WTC11 (cell line): ENCODE data around the gene KDSR. TPM values are rescaled to one million over a fixed set of nuclear protein-coding genes. Genes with fewer than 3 reads are reported as not detected.

ENCODE experiments used
- ATAC-seq: fragments of 200-7000 bp; cut with Tn5 transposase; 2 replicates; pipeline ENCODE4 v1.10.0; 2021; ENCODE audit warnings: mild to moderate bottlenecking, moderate library complexity
- CTCF ChIA-PET: fragments of 300-600 bp; sonication (Branson Sonifier 250); formaldehyde crosslinking; loops from one replicate; lab custom pipeline; 2021; ENCODE audit warnings: antibody characterized with exemption; lab: Charles Lee
- POLR2A ChIA-PET: fragments of 350-600 bp; sonication (Branson Sonifier 250); formaldehyde crosslinking; loops from one replicate; lab custom pipeline; 2021; ENCODE audit warnings: antibody characterized with exemption; lab: Charles Lee
- DNase-seq: peaks from one replicate; pipeline ENCODE4 v3.0.0; 2021; ENCODE audit warnings: low spot score
- H3K27ac Mint-ChIP-seq: 2 replicates; pipeline ENCODE4 v1.8.0; 2021; ENCODE audit warnings: mixed read lengths
- H3K27me3 Mint-ChIP-seq: 2 replicates; pipeline ENCODE4 v1.8.0; 2021; ENCODE audit warnings: low read depth, mild to moderate bottlenecking, moderate library complexity, mixed read lengths
- H3K36me3 Mint-ChIP-seq: 2 replicates; pipeline ENCODE4 v1.8.0; 2021; ENCODE audit warnings: mixed read lengths
- H3K4me1 Mint-ChIP-seq: 2 replicates; pipeline ENCODE4 v1.8.0; 2022; ENCODE audit warnings: mixed read lengths
- H3K4me3 Mint-ChIP-seq: 2 replicates; pipeline ENCODE4 v1.8.0; 2021; ENCODE audit warnings: mild to moderate bottlenecking, moderate library complexity, mixed read lengths
- H3K9me3 Mint-ChIP-seq: 2 replicates; pipeline ENCODE4 v1.8.0; 2021; ENCODE audit warnings: mixed read lengths
- AFF4 ChIP-seq: sonication (generic); formaldehyde crosslinking; IDR thresholded peaks from 2 replicates; pipeline ENCODE4 v1.8.1; 2023; ENCODE audit warnings: mild to moderate bottlenecking, missing genetic modification reagents, borderline replicate concordance
- ATF2 ChIP-seq: sonication (generic); formaldehyde crosslinking; IDR thresholded peaks from 2 replicates; pipeline ENCODE4 v1.8.1; 2022; ENCODE audit warnings: low read depth, missing genetic modification reagents, borderline replicate concordance
- CTCF ChIP-seq: fragments of 200-600 bp; IDR thresholded peaks from 2 replicates; pipeline ENCODE4 v1.8.0; 2022; ENCODE audit warnings: antibody characterized with exemption
- EMX1 ChIP-seq: fragments of 250-450 bp; sonication (Bioruptor Pico); IDR thresholded peaks from 2 replicates; pipeline ENCODE4 v1.8.0; 2021; ENCODE audit warnings: mild to moderate bottlenecking
- FOXJ3 ChIP-seq: sonication (generic); formaldehyde crosslinking; IDR thresholded peaks from 2 replicates; pipeline ENCODE4 v1.9.0; 2021; ENCODE audit warnings: missing genetic modification reagents, mild to moderate bottlenecking, borderline replicate concordance
- FOXP4 ChIP-seq: sonication (generic); formaldehyde crosslinking; IDR thresholded peaks from 2 replicates; pipeline ENCODE4 v1.8.0; 2022; ENCODE audit warnings: mild to moderate bottlenecking, missing genetic modification reagents
- GTF2I ChIP-seq: fragments of 250-450 bp; sonication (Bioruptor Pico); conservative IDR thresholded peaks from 2 replicates; pipeline ENCODE4 v1.4.0; 2021; ENCODE audit warnings: mild to moderate bottlenecking
- HMGXB4 ChIP-seq: sonication (generic); formaldehyde crosslinking; IDR thresholded peaks from 2 replicates; pipeline ENCODE4 v1.8.1; 2023; ENCODE audit warnings: mild to moderate bottlenecking, moderate library complexity, missing genetic modification reagents
- IRF2 ChIP-seq: sonication (generic); formaldehyde crosslinking; IDR thresholded peaks from 2 replicates; pipeline ENCODE4 v1.8.0; 2022; ENCODE audit warnings: low read depth, missing genetic modification reagents, borderline replicate concordance
- MXD4 ChIP-seq: fragments of 250-450 bp; sonication (Bioruptor Pico); IDR thresholded peaks from 2 replicates; pipeline ENCODE4 v1.8.0; 2021; ENCODE audit warnings: mild to moderate bottlenecking, moderate library complexity, borderline replicate concordance
- NR3C1 ChIP-seq: sonication (generic); formaldehyde crosslinking; conservative IDR thresholded peaks from 2 replicates; pipeline ENCODE4 v1.8.1; 2023; ENCODE audit warnings: low read depth, mild to moderate bottlenecking, missing genetic modification reagents
- RELA ChIP-seq: sonication (generic); formaldehyde crosslinking; IDR thresholded peaks from 2 replicates; pipeline ENCODE4 v1.8.1; 2022; ENCODE audit warnings: missing genetic modification reagents, mild to moderate bottlenecking, borderline replicate concordance
- RORB ChIP-seq: fragments of 250-450 bp; sonication (Bioruptor Pico); IDR thresholded peaks from 2 replicates; pipeline ENCODE4 v1.9.0; 2021; ENCODE audit warnings: mild to moderate bottlenecking
- SP1 ChIP-seq: sonication (generic); formaldehyde crosslinking; conservative IDR thresholded peaks from 2 replicates; pipeline ENCODE4 v1.8.1; 2022; ENCODE audit warnings: missing genetic modification reagents
- TEAD1 ChIP-seq: sonication (generic); formaldehyde crosslinking; IDR thresholded peaks from 2 replicates; pipeline ENCODE4 v1.8.0; 2022; ENCODE audit warnings: mild to moderate bottlenecking, missing genetic modification reagents
- USF2 ChIP-seq: sonication (generic); formaldehyde crosslinking; IDR thresholded peaks from 2 replicates; pipeline ENCODE4 v1.8.1; 2023; ENCODE audit warnings: mild to moderate bottlenecking, missing genetic modification reagents, moderate library complexity
- ZMAT4 ChIP-seq: fragments of 250-450 bp; sonication (Bioruptor Pico); IDR thresholded peaks from 2 replicates; pipeline ENCODE4 v1.9.0; 2021; ENCODE audit warnings: mild to moderate bottlenecking
- ZNF416 ChIP-seq: fragments of 250-450 bp; sonication (Bioruptor Pico); IDR thresholded peaks from 2 replicates; pipeline ENCODE4 v1.9.0; 2021; ENCODE audit warnings: mild to moderate bottlenecking, inconsistent platforms
- ZSCAN18 ChIP-seq: fragments of 250-450 bp; sonication (Bioruptor Pico); IDR thresholded peaks from 2 replicates; pipeline ENCODE4 v2.1.2; 2022; ENCODE audit warnings: mild to moderate bottlenecking, moderate library complexity
- total RNA-seq: library from RNA; stranded (reverse); gene quantifications from 3 replicates; pipeline ENCODE4 v1.2.3, GENCODE V29; 2021

The KDSR gene
- total RNA-seq, 1 experiment from 2014 or later, result 51.8 TPM

- no peak for DNase-seq
- CTCF ChIA-PET, result interaction anchor here (0.6 kb wide), 1 partner anchor 35 kb away, joined by 3 read pairs; no protein-coding TSS in a partner anchor
- ATAC-seq, result no peak
- no peaks in the 10 kb centered on the region for H3K4me1 Mint-ChIP-seq
- TF ChIP-seq SP1 (CRISPR knock-in tag), result no peak
- TF ChIP-seq ZNF416 (CRISPR knock-in tag), result no peak
- TF ChIP-seq AFF4 (CRISPR knock-in tag), result no peak
- no peak for TF ChIP-seq USF2 (CRISPR knock-in tag)
- TF ChIP-seq CTCF, result no peak
- no peak for TF ChIP-seq HMGXB4 (CRISPR knock-in tag)
- no peak for TF ChIP-seq FOXP4 (CRISPR knock-in tag)
- TF ChIP-seq NR3C1 (CRISPR knock-in tag), result no peak
- TF ChIP-seq FOXJ3 (CRISPR knock-in tag), result no peak
- no peak for TF ChIP-seq RORB (CRISPR knock-in tag)
- no peak for TF ChIP-seq EMX1 (CRISPR knock-in tag)
- no peak for TF ChIP-seq IRF2 (CRISPR knock-in tag)
- no peak for TF ChIP-seq ZSCAN18 (CRISPR knock-in tag)
- no peak for TF ChIP-seq ZMAT4 (CRISPR knock-in tag)
- TF ChIP-seq RELA, result no peak
- TF ChIP-seq MXD4 (CRISPR knock-in tag), result no peak
- TF ChIP-seq GTF2I (CRISPR knock-in tag), result no peak
- TF ChIP-seq ATF2 (CRISPR knock-in tag), result no peak
- TF ChIP-seq TEAD1 (CRISPR knock-in tag), result no peak
- no peak overlapping the region for H3K4me3 Mint-ChIP-seq
- H3K27ac Mint-ChIP-seq, result no peak overlapping the region
- no peaks in the 10 kb centered on the region for H3K27me3 Mint-ChIP-seq
- no peaks in the 10 kb centered on the region for H3K9me3 Mint-ChIP-seq
- POLR2A ChIA-PET, result no interaction called here
- H3K36me3 Mint-ChIP-seq, result peaks cover 35% of the 10 kb centered on the region
Measured at GRCh38 chr18:63397349-63397748, 30.3 kb upstream of the KDSR start.
